ENCODE results near the gene ATP1B3.
A peak's percentile ranks its signal among the peaks of the same experiment; 100 is the strongest.
"Not testable (repeated sequence)": the region's sequence is repeated elsewhere in the genome, so short reads cannot be mapped to it uniquely, and the experiment has no call there.

Gene ATP1B3

GRCh38 chr3:141904203-141904602, 27.8 kb downstream of the ATP1B3 start:
- no peak for DNase-seq (ENCODE audit: low read depth in 2 of 2)

GRCh38 chr3:141905129-141905528, 28.7 kb downstream of the ATP1B3 start:
- no peak for DNase-seq (ENCODE audit: low read depth in 2 of 2)

GRCh38 chr3:141909408-141909807, 33.0 kb downstream of the ATP1B3 start:
- DNase-seq (ENCODE audit: low read depth in 2 of 2): no peak

GRCh38 chr3:141909986-141910385, 33.5 kb downstream of the ATP1B3 start:
- DNase-seq (ENCODE audit: low read depth in 2 of 2): not testable (repeated sequence)

- peak in 1 of 2 donors; percentile 46 for DNase-seq (ENCODE audit: low read depth in 2 of 2)
Observed at GRCh38 chr3:141913150-141913811, 36.8 kb downstream of the ATP1B3 start.

GRCh38 chr3:141914311-141914710, 37.9 kb downstream of the ATP1B3 start:
- no peak for DNase-seq (ENCODE audit: low read depth in 2 of 2)

GRCh38 chr3:141915016-141915415, 38.6 kb downstream of the ATP1B3 start:
- no peak for DNase-seq (ENCODE audit: low read depth in 2 of 2)

GRCh38 chr3:141915766-141916165, 39.3 kb downstream of the ATP1B3 start:
- DNase-seq (ENCODE audit: low read depth in 2 of 2): no peak

- DNase-seq (ENCODE audit: low read depth in 2 of 2): no peak
Observed at GRCh38 chr3:141920701-141921100, 44.3 kb downstream of the ATP1B3 start.

- no peak for DNase-seq (ENCODE audit: low read depth in 2 of 2)
Observed at GRCh38 chr3:141921316-141921715, 44.9 kb downstream of the ATP1B3 start.

- DNase-seq (ENCODE audit: low read depth in 2 of 2): not testable (repeated sequence)
Observed at GRCh38 chr3:141925677-141926076, 49.2 kb downstream of the ATP1B3 start.

- DNase-seq (ENCODE audit: low read depth in 2 of 2): no peak
Observed at GRCh38 chr3:141926929-141927328, 50.5 kb downstream of the ATP1B3 start.

GRCh38 chr3:141928631-141929270, 52.3 kb downstream of the ATP1B3 start:
- DNase-seq (ENCODE audit: low read depth in 2 of 2): no peak

GRCh38 chr3:141929341-141929995, 53.0 kb downstream of the ATP1B3 start:
- no peak for DNase-seq (ENCODE audit: low read depth in 2 of 2)

GRCh38 chr3:141930801-141931200, 54.4 kb downstream of the ATP1B3 start:
- DNase-seq (ENCODE audit: low read depth in 2 of 2): no peak

- no peak for DNase-seq (ENCODE audit: low read depth in 2 of 2)
Observed at GRCh38 chr3:141933421-141934300, 57.2 kb downstream of the ATP1B3 start.

GRCh38 chr3:141934354-141934753, 57.9 kb downstream of the ATP1B3 start:
- no peak for DNase-seq (ENCODE audit: low read depth in 2 of 2)

- no peak for DNase-seq (ENCODE audit: low read depth in 2 of 2)
Observed at GRCh38 chr3:141938011-141938500, 61.6 kb downstream of the ATP1B3 start.

GRCh38 chr3:141939759-141940158, 63.3 kb downstream of the ATP1B3 start:
- no peak for DNase-seq (ENCODE audit: low read depth in 2 of 2)

- DNase-seq (ENCODE audit: low read depth in 2 of 2): peak; percentile 55 to 61
Observed at GRCh38 chr3:141940194-141940776, 63.8 kb downstream of the ATP1B3 start.

GRCh38 chr3:141941093-141941492, 64.7 kb downstream of the ATP1B3 start:
- no peak for DNase-seq (ENCODE audit: low read depth in 2 of 2)

All from stimulated activated CD4-positive, alpha-beta T cell treated with anti-CD3 and anti-CD28 coated beads, Interleukin-15, amount 100 ng/mL, for 48 hours (primary cell).